ENCODE measurements around the gene C5orf63. TPM values are rescaled to one million over a fixed set of nuclear protein-coding genes. Genes with fewer than 3 reads are reported as not detected.
"Not testable (repeated sequence)": the region's sequence is repeated elsewhere in the genome, so short reads cannot be mapped to it uniquely, and the experiment has no call there.

The C5orf63 gene
- total RNA-seq, 2 donors from 2014 or later = 5.2 to 5.6 TPM

DNA sequence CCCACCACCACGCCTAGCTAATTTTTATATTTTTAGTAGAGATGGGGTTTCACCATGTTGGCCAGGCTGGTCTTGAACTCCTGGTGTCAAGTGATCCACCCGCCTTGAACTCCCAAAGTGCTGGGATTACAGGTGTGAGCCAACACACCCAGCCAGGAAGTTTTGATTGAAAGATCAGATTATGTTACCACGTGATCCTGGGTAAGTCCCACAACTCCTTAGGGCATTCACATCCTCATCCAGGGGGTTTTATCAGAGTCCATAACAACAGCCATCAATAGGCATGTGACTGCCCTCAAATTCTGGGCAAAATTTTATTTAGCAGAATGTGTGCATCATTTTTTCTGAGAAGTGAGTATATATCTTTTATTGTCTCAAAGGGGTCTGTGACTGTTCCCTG, 68.0 kb downstream of the C5orf63 start:
- ATAC-seq; H3K27ac Mint-ChIP-seq; H3K4me3 Mint-ChIP-seq; H3K27me3 Mint-ChIP-seq; DNase-seq; H3K4me1 Mint-ChIP-seq; H3K9me3 ChIP-seq (ENCODE audit: control insufficient read depth, low read length, poor library complexity, severe bottlenecking): not testable (repeated sequence)
- H3K36me3 Mint-ChIP-seq (ENCODE audit: low read depth) = peaks cover 11% of the 10 kb centered on the region

DNA sequence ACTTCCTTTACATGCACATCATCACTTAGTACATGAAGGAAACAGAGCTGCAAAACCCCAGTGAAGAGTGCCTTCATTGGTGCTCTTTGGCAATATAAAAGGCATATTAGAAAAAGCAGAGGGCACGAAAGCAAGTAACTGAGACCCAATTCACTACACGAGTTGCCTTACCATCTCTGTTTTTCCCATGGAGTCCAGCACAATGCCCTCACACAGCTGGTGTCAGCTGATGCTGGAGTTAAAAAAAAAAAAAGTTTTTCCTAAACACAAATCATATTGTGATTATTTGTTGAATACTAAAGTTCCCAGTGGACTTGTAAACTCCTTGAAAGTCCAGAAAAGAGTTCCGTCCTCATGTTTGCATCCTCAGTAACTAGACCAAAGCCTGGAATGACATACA, 68.6 kb downstream of the C5orf63 start:
- H3K27ac Mint-ChIP-seq = no peak overlapping the region
- H3K36me3 Mint-ChIP-seq (ENCODE audit: low read depth) = peaks cover 11% of the 10 kb centered on the region
- H3K4me3 Mint-ChIP-seq = no peak overlapping the region
- DNase-seq (no peak), ATAC-seq (no peak)
- H3K4me1 Mint-ChIP-seq = peaks cover 8% of the 10 kb centered on the region
- H3K9me3 ChIP-seq (ENCODE audit: control insufficient read depth, low read length, poor library complexity, severe bottlenecking) = no peaks in the 10 kb centered on the region
- peaks cover 4% of the 10 kb centered on the region for H3K27me3 Mint-ChIP-seq

DNA sequence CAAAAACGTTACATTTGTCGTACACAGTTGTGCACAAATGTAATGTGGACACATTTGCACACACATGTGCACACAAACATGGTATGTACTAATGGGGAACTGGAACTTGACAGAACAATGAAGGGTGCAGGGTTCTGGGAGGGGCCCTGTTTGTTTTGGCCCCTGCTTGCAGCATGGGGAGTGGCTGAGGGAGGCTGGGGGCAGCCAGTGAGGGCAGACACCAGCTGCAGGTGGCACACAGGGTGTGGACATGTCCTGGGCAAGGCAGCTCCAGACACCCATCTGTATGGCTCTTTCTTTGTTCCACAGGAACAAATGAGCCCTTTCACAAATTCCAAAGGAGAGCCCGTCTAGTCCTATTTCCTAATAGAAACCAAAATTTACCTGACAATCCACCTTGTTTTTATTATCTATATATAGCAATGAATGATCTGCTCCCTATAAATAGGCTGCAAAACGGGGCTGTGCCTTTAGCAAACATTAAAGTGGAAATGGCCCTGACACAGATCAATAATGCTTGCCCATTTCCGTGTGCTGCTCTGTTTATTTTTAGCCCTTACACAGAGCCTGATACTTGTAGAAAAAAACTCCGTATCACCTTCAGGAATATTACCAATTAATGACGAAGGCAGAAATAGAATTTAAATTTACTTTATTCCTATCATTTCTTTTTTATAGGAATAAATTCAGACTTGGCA, 69.4 kb downstream of the C5orf63 start:
- H3K27ac Mint-ChIP-seq = no peak overlapping the region
- H3K36me3 Mint-ChIP-seq (ENCODE audit: low read depth) = peaks cover 11% of the 10 kb centered on the region
- H3K9me3 ChIP-seq (ENCODE audit: control insufficient read depth, low read length, poor library complexity, severe bottlenecking) = no peaks in the 10 kb centered on the region
- no peak for ATAC-seq
- DNase-seq = no peak
- peaks cover 6% of the 10 kb centered on the region for H3K4me1 Mint-ChIP-seq
- no peak overlapping the region for H3K4me3 Mint-ChIP-seq
- H3K27me3 Mint-ChIP-seq = peaks cover 4% of the 10 kb centered on the region

DNA sequence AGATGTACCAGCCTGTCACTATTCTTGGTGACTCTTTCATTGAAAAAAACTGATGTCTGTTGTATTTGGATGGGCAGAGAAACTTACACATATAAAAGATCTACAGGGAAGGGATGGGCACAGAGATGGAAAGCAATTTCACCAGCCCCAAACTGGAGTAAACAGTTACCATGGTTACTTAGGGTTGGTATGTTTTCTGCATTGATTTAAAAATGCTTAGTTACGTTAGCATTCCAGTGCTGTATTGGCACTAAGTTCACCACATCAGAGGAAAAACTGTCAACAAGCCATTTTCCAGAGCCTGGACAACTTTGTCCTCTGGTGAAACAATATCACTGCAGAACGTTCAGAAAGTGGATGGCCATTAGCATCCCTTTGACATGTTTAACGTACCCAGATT, 70.9 kb downstream of the C5orf63 start:
- H3K9me3 ChIP-seq (ENCODE audit: control insufficient read depth, low read length, poor library complexity, severe bottlenecking) = no peaks in the 10 kb centered on the region
- Mint-ChIP-seq H3K27me3 (peaks cover 4% of the 10 kb centered on the region), H3K27ac (no peak overlapping the region), H3K4me3 (no peak overlapping the region), H3K36me3 (ENCODE audit: low read depth) (peaks cover 11% of the 10 kb centered on the region), H3K4me1 (peaks cover 6% of the 10 kb centered on the region)
- DNase-seq (no peak), ATAC-seq (no peak)

DNA sequence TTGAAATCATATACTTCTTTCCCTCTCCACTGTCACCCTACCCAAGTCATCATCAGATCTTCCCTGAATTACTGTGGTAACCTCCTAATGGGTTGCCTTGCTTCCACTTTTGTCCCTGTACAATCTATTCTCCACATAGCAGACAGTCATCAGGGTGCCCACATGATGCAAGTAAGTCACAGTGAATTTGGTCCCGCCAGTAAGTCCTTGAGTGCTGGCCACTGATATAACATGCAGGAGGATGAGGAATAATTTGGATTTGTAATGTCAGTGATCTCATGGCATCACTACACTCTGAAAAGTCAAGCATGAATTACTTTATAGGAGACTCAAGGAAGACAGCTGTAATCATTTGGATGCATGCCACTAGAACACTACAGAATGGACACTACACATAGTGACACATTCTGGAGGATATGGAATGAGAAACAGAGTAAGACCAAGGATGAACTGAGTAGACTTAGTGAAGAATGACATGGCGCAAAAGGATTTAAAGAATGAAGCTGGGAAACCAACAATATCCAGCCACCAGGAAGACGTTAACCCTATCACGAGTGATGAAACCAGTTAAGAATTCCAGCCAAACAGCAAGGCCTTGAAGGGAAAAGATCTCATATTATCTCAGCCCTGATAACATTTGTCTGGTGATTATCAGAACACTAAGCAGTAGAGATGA, 71.5 kb downstream of the C5orf63 start:
- Mint-ChIP-seq H3K4me1 (peaks cover 6% of the 10 kb centered on the region), H3K4me3 (no peak overlapping the region), H3K27ac (no peak overlapping the region), H3K27me3 (peaks cover 4% of the 10 kb centered on the region), H3K36me3 (ENCODE audit: low read depth) (peaks cover 11% of the 10 kb centered on the region)
- H3K9me3 ChIP-seq (ENCODE audit: control insufficient read depth, low read length, poor library complexity, severe bottlenecking) = no peaks in the 10 kb centered on the region
- ATAC-seq (no peak), DNase-seq (no peak)

Other genes with a start within 250 kb of the C5orf63 start
- 1 to 10 TPM; 6.6 to 8.4 TPM for gene MARCHF3, start 42.9 kb downstream of the C5orf63 start, total RNA-seq
- not detected for gene MEGF10, start 217.3 kb upstream of the C5orf63 start, total RNA-seq